H1 (cell line): Measurements from ENCODE around the gene PPP2R2C. TPM values are rescaled to one million over a fixed set of nuclear protein-coding genes. Genes with fewer than 3 reads are reported as not detected.

Source experiments
- CTCF ChIA-PET: fragments of 300-600 bp; sonication (Branson Sonifier 250); formaldehyde crosslinking; loops from one replicate; lab custom pipeline; 2021; ENCODE audit not compliant: partially characterized antibody; lab: Charles Lee
- POLR2A ChIA-PET: fragments of 300-600 bp; sonication (Branson Sonifier 250); formaldehyde crosslinking; loops from one replicate; lab custom pipeline; 2021; ENCODE audit warnings: inconsistent platforms; ENCODE audit not compliant: partially characterized antibody; lab: Charles Lee
- DNase-seq, 2 experiments: peaks; one replicate each; pipeline versions ENCODE4 v3.0.0 to v3.0.0-alpha.2; 2010 to 2022; ENCODE audit warnings: low spot score in 2 of 2, low read depth in 1 of 2, mixed read lengths in 1 of 2
- FAIRE-seq: peaks from 2 replicates; lab custom pipeline; 2011; peaks lifted over from hg19 to GRCh38; lab: Jason Lieb, UNC
- H2AFZ ChIP-seq: 2 replicates; pipeline ENCODE4 v1.8.1; 2012; ENCODE audit warnings: low read length, inconsistent platforms
- H2AK5ac ChIP-seq: 2 replicates; pipeline ENCODE4 v1.6.1; 2013; ENCODE audit warnings: low read depth, low read length
- H2BK120ac ChIP-seq: replicated peaks from 2 replicates; pipeline ENCODE3; 2013; ENCODE audit warnings: low read depth, low read length, inconsistent platforms
- H2BK12ac ChIP-seq: 2 replicates; pipeline ENCODE4 v1.6.1; 2013; ENCODE audit warnings: low read depth, low read length
- H2BK15ac ChIP-seq: 2 replicates; pipeline ENCODE4 v1.6.1; 2013; ENCODE audit warnings: low read length
- H2BK20ac ChIP-seq: 2 replicates; pipeline ENCODE4 v1.6.1; 2013; ENCODE audit warnings: low read length
- H2BK5ac ChIP-seq: 2 replicates; pipeline ENCODE4 v1.6.1; 2013; ENCODE audit warnings: low read depth, low read length
- H3K14ac ChIP-seq: 2 replicates; pipeline ENCODE4 v1.6.1; 2013; ENCODE audit warnings: inconsistent platforms; ENCODE audit not compliant: insufficient read length
- H3K18ac ChIP-seq: 2 replicates; pipeline ENCODE4 v1.6.1; 2013; ENCODE audit warnings: low read length; ENCODE audit errors: extremely low read depth
- H3K23ac ChIP-seq: 2 replicates; pipeline ENCODE4 v1.6.1; 2013; ENCODE audit warnings: inconsistent platforms; ENCODE audit not compliant: insufficient read length
- H3K23me2 ChIP-seq: 2 replicates; pipeline ENCODE4 v1.6.1; 2013; ENCODE audit warnings: low read depth, low read length
- H3K27ac ChIP-seq: 2 replicates; pipeline ENCODE4 v1.6.1; 2011; ENCODE audit warnings: low read depth, low read length, inconsistent platforms
- H3K27me3 ChIP-seq, 4 experiments: replicated peaks in 1 of 4; 1 replicate in 1 of 4; 2 replicates in 3 of 4; pipeline versions ENCODE4 v1.6.1 to v1.8.1; 2011 to 2013; ENCODE audit warnings: low read length in 3 of 4, mild to moderate bottlenecking in 3 of 4, inconsistent platforms in 2 of 4, mixed read lengths in 2 of 4, moderate library complexity in 1 of 4; ENCODE audit not compliant: control insufficient read depth in 3 of 4, insufficient read depth in 3 of 4; ENCODE audit errors: extremely low read depth in 1 of 4
- H3K36me3 ChIP-seq, 4 experiments: 2 replicates each; pipeline versions ENCODE4 v1.6.1 to v1.8.1; 2011 to 2013; ENCODE audit warnings: mild to moderate bottlenecking in 4 of 4, low read length in 3 of 4, moderate library complexity in 2 of 4, control low read depth in 1 of 4, inconsistent platforms in 1 of 4; ENCODE audit not compliant: insufficient read depth in 4 of 4, control insufficient read depth in 2 of 4
- H3K4ac ChIP-seq: replicated peaks from 2 replicates; pipeline ENCODE3; 2013; ENCODE audit warnings: low read length, low read depth, mixed read lengths, inconsistent platforms; ENCODE audit not compliant: insufficient read length
- H3K4me1 ChIP-seq, 4 experiments: replicated peaks in 1 of 4; 1 replicate in 1 of 4; 2 replicates in 3 of 4; pipeline versions ENCODE4 v1.6.1 to v1.8.1; 2011 to 2013; ENCODE audit warnings: low read length in 3 of 4, inconsistent platforms in 2 of 4, mixed read lengths in 1 of 4; ENCODE audit not compliant: insufficient read depth in 4 of 4, control insufficient read depth in 3 of 4
- H3K4me2 ChIP-seq, 2 experiments: 2 replicates each; pipeline versions ENCODE4 v1.6.1 to v1.8.1; 2011 to 2013; ENCODE audit warnings: low read depth in 2 of 2, low read length in 2 of 2, control low read depth in 1 of 2, inconsistent platforms in 1 of 2, mild to moderate bottlenecking in 1 of 2; ENCODE audit not compliant: insufficient read depth in 1 of 2
- H3K4me3 ChIP-seq, 4 experiments: fragments of 200-600, 300-600 bp in 1 of 4; sonication (generic), shearing (Covaris generic), sonication (Bioruptor Twin) in 1 of 4; 2 replicates each; pipeline versions ENCODE4 v1.5.1 to v1.8.1; 2011 to 2016; ENCODE audit warnings: low read length in 4 of 4, low read depth in 3 of 4, control low read depth in 2 of 4, inconsistent platforms in 2 of 4, mild to moderate bottlenecking in 2 of 4, mixed read lengths in 1 of 4, moderate library complexity in 1 of 4; ENCODE audit not compliant: insufficient read depth in 2 of 4; ENCODE audit errors: extremely low read depth in 1 of 4
- H3K56ac ChIP-seq: replicated peaks from 2 replicates; pipeline ENCODE3; 2013; ENCODE audit warnings: low read depth, mild to moderate bottlenecking, mixed read lengths, low read length, inconsistent platforms; ENCODE audit not compliant: insufficient read length
- H3K79me1 ChIP-seq: 2 replicates; pipeline ENCODE4 v1.6.1; 2013; ENCODE audit warnings: low read depth, low read length, control low read depth
- H3K79me2 ChIP-seq, 2 experiments: 2 replicates each; pipeline versions ENCODE4 v1.6.1 to v1.8.1; 2012 to 2013; ENCODE audit warnings: low read length in 2 of 2, mild to moderate bottlenecking in 2 of 2, inconsistent platforms in 1 of 2; ENCODE audit not compliant: insufficient read depth in 2 of 2, control insufficient read depth in 1 of 2
- H3K9ac ChIP-seq, 4 experiments: replicated peaks in 1 of 4; 1 replicate in 1 of 4; 2 replicates in 3 of 4; pipeline versions ENCODE4 v1.6.1 to v1.8.1; 2011 to 2013; ENCODE audit warnings: low read depth in 3 of 4, low read length in 3 of 4, control low read depth in 2 of 4, mild to moderate bottlenecking in 2 of 4, moderate library complexity in 2 of 4, inconsistent platforms in 1 of 4; ENCODE audit errors: extremely low read depth in 1 of 4
- H3K9me3 ChIP-seq, 2 experiments: 2 replicates each; pipeline versions ENCODE4 v1.6.1 to v1.8.1; 2012 to 2013; ENCODE audit warnings: mild to moderate bottlenecking in 2 of 2, moderate library complexity in 2 of 2, control low read depth in 1 of 2, inconsistent platforms in 1 of 2, low read depth in 1 of 2, low read length in 1 of 2, mixed read lengths in 1 of 2; ENCODE audit not compliant: insufficient read depth in 2 of 2
- H4K20me1 ChIP-seq, 2 experiments: replicated peaks in 1 of 2; 2 replicates each; pipeline versions ENCODE3 to v1.8.1; 2011 to 2013; ENCODE audit warnings: inconsistent platforms in 2 of 2, low read length in 2 of 2, mild to moderate bottlenecking in 1 of 2; ENCODE audit not compliant: insufficient read depth in 2 of 2, control insufficient read depth in 1 of 2
- H4K5ac ChIP-seq: 2 replicates; pipeline ENCODE4 v1.6.1; 2013; ENCODE audit warnings: low read length, low read depth, mixed read lengths, inconsistent platforms; ENCODE audit not compliant: insufficient read length
- H4K8ac ChIP-seq: 2 replicates; pipeline ENCODE4 v1.8.0; 2013; ENCODE audit warnings: mild to moderate bottlenecking, moderate library complexity, low read length, inconsistent platforms; ENCODE audit not compliant: insufficient read depth; ENCODE audit errors: extremely low read depth
- H4K91ac ChIP-seq: replicated peaks from 2 replicates; pipeline ENCODE3; 2013; ENCODE audit warnings: low read length, mixed read lengths, inconsistent platforms; ENCODE audit not compliant: insufficient read length
- CTCF ChIP-seq, 3 experiments: IDR thresholded peaks; 1 replicate in 2 of 3; 2 replicates in 1 of 3; pipeline versions ENCODE4 v1.5.1 to v1.6.1; 2011; ENCODE audit warnings: low read length in 3 of 3, mild to moderate bottlenecking in 3 of 3, inconsistent platforms in 2 of 3, low read depth in 1 of 3, moderate library complexity in 1 of 3; ENCODE audit not compliant: insufficient read depth in 1 of 3; ENCODE audit errors: control extremely low read depth in 1 of 3
- KDM4A ChIP-seq: IDR thresholded peaks from one replicate; pipeline ENCODE4 v1.7.1; 2012; ENCODE audit warnings: low read depth, mild to moderate bottlenecking, moderate library complexity, low read length, inconsistent platforms; ENCODE audit not compliant: severe bottlenecking
- MAX ChIP-seq: IDR thresholded peaks from 2 replicates; pipeline ENCODE4 v1.6.1; 2012; ENCODE audit warnings: inconsistent platforms
- POU5F1 ChIP-seq: IDR thresholded peaks from 2 replicates; pipeline ENCODE4 v1.6.1; 2011; ENCODE audit warnings: low read depth, mild to moderate bottlenecking, low read length, moderate library complexity
- RAD21 ChIP-seq, 2 experiments: IDR thresholded peaks in 1 of 2; conservative IDR thresholded peaks in 1 of 2; 2 replicates each; pipeline ENCODE4 v1.6.1; 2011; ENCODE audit warnings: low read depth in 2 of 2, low read length in 2 of 2, improper control_type of control experiment in 1 of 2, inconsistent platforms in 1 of 2, mild to moderate bottlenecking in 1 of 2, moderate library complexity in 1 of 2
- WGBS, 2 experiments: shearing (Covaris generic) in 1 of 2; methylation state at CpG; one replicate each; pipeline versions ENCODE4 v1.1.6 to v1.1.7; 2013 to 2015; ENCODE audit warnings: low lambda C conversion rate in 2 of 2, mixed read lengths in 2 of 2, inconsistent platforms in 1 of 2, low coverage in 1 of 2, missing lambda C conversion rate in 1 of 2; ENCODE audit not compliant: insufficient replicate concordance in 2 of 2, insufficient coverage in 1 of 2, insufficient read length in 1 of 2; ENCODE audit errors: extremely low coverage in 1 of 2, missing lambda C conversion rate in 1 of 2; 5-methylcytosine and 5-hydroxymethylcytosine counted together
- polyA plus RNA-seq, 7 experiments: library from polyadenylated mRNA; depleted of rRNA in 3 of 7; stranded (reverse) in 5 of 7; unstranded in 2 of 7; fragments of >200 nt in 5 of 7; fragments of 200-250 nt in 2 of 7; gene quantifications; 1 replicate in 5 of 7; 2 replicates in 1 of 7; 4 replicates in 1 of 7; pipeline versions ENCODE4 v1.2.1 to v1.2.3, GENCODE V29; 2011 to 2013; ENCODE audit warnings: missing spikeins in 2 of 7, mixed read lengths in 2 of 7
- total RNA-seq: library from RNA; stranded (reverse); fragmentation: NEBNext Ultra II Directional; extraction: Animal tissue kit (Norgen Biotek cat#: 25700); gene quantifications from 2 replicates; pipeline ENCODE4 v1.2.1, GENCODE V29; 2021

PPP2R2C gene
- total and polyA plus RNA-seq, 2 of the 8 experiments (the other 6 are each of a cell fraction or from before 2014, with no cell fraction given), result 6.4 TPM

GRCh38 chr4:6331018-6331417 lies 141.4 kb downstream of the PPP2R2C start:
- no peaks in the 10 kb centered on the region for H3K23me2 ChIP-seq
- peak; percentile 48 for FAIRE-seq
- TF ChIP-seq RAD21 (IDR thresholded peaks at IDR 0.05 in 1 of 2, conservative IDR thresholded peaks at IDR 0.05 in 1 of 2; ENCODE audit: low read depth in 2 of 2, low read length in 2 of 2), result peak; percentile 70 to 73
- TF ChIP-seq KDM4A, result no peak
- peak; percentile 42; the same call in 1 of the 2 replicates for TF ChIP-seq MAX
- 0 out of 2 replicates have a peak, but pooled peaks have one; percentile 17 for TF ChIP-seq POU5F1
- TF ChIP-seq CTCF (IDR thresholded peaks at IDR 0.05; ENCODE audit: control extremely low read depth in 1 of 3, insufficient read depth in 1 of 3, low read depth in 1 of 3, low read length in 3 of 3), result peak in 2 of 3 experiments; percentile 81 to 92; a peak in 3 of 4 replicates

More at GRCh38 chr4:6331018-6331417, 141.4 kb downstream of the PPP2R2C start:
- DNase-seq, result peak in 1 of 2 experiments; percentile 65
- H2AK5ac ChIP-seq, result no peak overlapping the region
- no peak overlapping the region for H2BK12ac ChIP-seq
- no peak overlapping the region for H4K5ac ChIP-seq
- H3K18ac ChIP-seq, result no peak overlapping the region
- no peak overlapping the region for H3K4me2 ChIP-seq
- no peak overlapping the region for H3K27ac ChIP-seq
- ChIA-PET CTCF (interaction anchor here (0.6 to 22.3 kb wide), 51 partner anchors 11 to 735 kb away, joined by 3 to 908 read pairs (median 5); partner anchors contain the start of gene WFS1), POLR2A (no interaction called here)
- H2BK5ac ChIP-seq, result no peak overlapping the region
- no peaks in the 10 kb centered on the region; a peak in 2 of 7 replicates for H3K4me1 ChIP-seq
- no peak overlapping the region for H3K4ac ChIP-seq
- H3K14ac ChIP-seq, result no peak overlapping the region
- H2BK20ac ChIP-seq, result no peak overlapping the region
- H2BK120ac ChIP-seq, result no peak overlapping the region
- H3K56ac ChIP-seq, result no peak overlapping the region
- H3K79me1 ChIP-seq, result no peaks in the 10 kb centered on the region
- H3K9ac ChIP-seq, result no peak overlapping the region
- no peak overlapping the region for H4K91ac ChIP-seq
- H2AFZ ChIP-seq, result no peak overlapping the region
- H3K23ac ChIP-seq, result no peak overlapping the region
- peaks cover 0 to 2% of the 10 kb centered on the region in 2 experiments for H4K20me1 ChIP-seq
- H4K8ac ChIP-seq, result no peak overlapping the region
- H3K79me2 ChIP-seq, result no peaks in the 10 kb centered on the region
- no peak overlapping the region for H2BK15ac ChIP-seq
- no peak overlapping the region for H3K4me3 ChIP-seq
- 78% methylated on average over 8 of the region's 8 CpGs; no CpG with 5 or more reads in 1 of the 2 experiments for WGBS, 2 experiments
- no peaks in the 10 kb centered on the region for H3K27me3 ChIP-seq
- peaks cover 4 to 11% of the 10 kb centered on the region in 2 experiments; a peak in 3 of 4 replicates for H3K9me3 ChIP-seq
- no peaks in the 10 kb centered on the region for H3K36me3 ChIP-seq
